H1 (cell line): Measurements from ENCODE around the gene TRAPPC2L. TPM values are rescaled to one million over a fixed set of nuclear protein-coding genes. Genes with fewer than 3 reads are reported as not detected.

Experiments
- BCL11A ChIP-seq, 2 experiments: IDR thresholded peaks; one replicate each; pipeline ENCODE4 v1.6.1; 2011; ENCODE audit warnings: low read depth in 2 of 2, low read length in 2 of 2, mild to moderate bottlenecking in 2 of 2
- CBX8 ChIP-seq: fragments of 300-800, 300-1000 bp; sonication (generic); IDR thresholded peaks from 2 replicates; pipeline ENCODE4 v1.7.1; 2016; ENCODE audit warnings: low read depth, low read length, borderline replicate concordance
- CTCF ChIP-seq, 3 experiments: IDR thresholded peaks; 1 replicate in 2 of 3; 2 replicates in 1 of 3; pipeline versions ENCODE4 v1.5.1 to v1.6.1; 2011; ENCODE audit warnings: low read length in 3 of 3, mild to moderate bottlenecking in 3 of 3, inconsistent platforms in 2 of 3, low read depth in 1 of 3, moderate library complexity in 1 of 3; ENCODE audit not compliant: insufficient read depth in 1 of 3; ENCODE audit errors: control extremely low read depth in 1 of 3
- GTF2F1 ChIP-seq: IDR thresholded peaks from 2 replicates; pipeline ENCODE4 v1.6.1; 2012; ENCODE audit warnings: low read depth, low read length, improper control_type of control experiment, borderline replicate concordance
- JUN ChIP-seq: IDR thresholded peaks from 2 replicates; pipeline ENCODE4 v1.6.1; 2011; ENCODE audit warnings: low read depth, mild to moderate bottlenecking, improper control_type of control experiment, low read length
- KDM1A ChIP-seq: fragments of 200-600, 300-600 bp; sonication (generic); IDR thresholded peaks from 2 replicates; pipeline ENCODE4 v1.7.1; 2016; ENCODE audit warnings: mild to moderate bottlenecking, low read length, borderline replicate concordance
- MAFK ChIP-seq: IDR thresholded peaks from 2 replicates; pipeline ENCODE4 v1.6.1; 2012; ENCODE audit warnings: low read depth, mild to moderate bottlenecking, improper control_type of control experiment, low read length
- NRF1 ChIP-seq: IDR thresholded peaks from 2 replicates; pipeline ENCODE4 v1.6.1; 2011; ENCODE audit warnings: mild to moderate bottlenecking, low read depth, low read length, improper control_type of control experiment
- polyA plus RNA-seq, 7 experiments: library from polyadenylated mRNA; depleted of rRNA in 3 of 7; stranded (reverse) in 5 of 7; unstranded in 2 of 7; fragments of >200 nt in 5 of 7; fragments of 200-250 nt in 2 of 7; gene quantifications; 1 replicate in 5 of 7; 2 replicates in 1 of 7; 4 replicates in 1 of 7; pipeline versions ENCODE4 v1.2.1 to v1.2.3, GENCODE V29; 2011 to 2013; ENCODE audit warnings: missing spikeins in 2 of 7, mixed read lengths in 2 of 7
- total RNA-seq: library from RNA; stranded (reverse); fragmentation: NEBNext Ultra II Directional; extraction: Animal tissue kit (Norgen Biotek cat#: 25700); gene quantifications from 2 replicates; pipeline ENCODE4 v1.2.1, GENCODE V29; 2021

TRAPPC2L gene
- total and polyA plus RNA-seq, 2 of the 8 experiments (the other 6 are each of a cell fraction or from before 2014, with no cell fraction given): 98.7 to 133 TPM

- no peak for TF ChIP-seq JUN
- no peak for TF ChIP-seq KDM1A
- no peak for TF ChIP-seq BCL11A (IDR thresholded peaks at IDR 0.05; ENCODE audit: low read depth in 2 of 2, low read length in 2 of 2)
- TF ChIP-seq CTCF (IDR thresholded peaks at IDR 0.05; ENCODE audit: control extremely low read depth in 1 of 3, insufficient read depth in 1 of 3, low read depth in 1 of 3, low read length in 3 of 3): no peak
- TF ChIP-seq NRF1: no peak
- no peak for TF ChIP-seq GTF2F1
- no peak for TF ChIP-seq CBX8
- no peak for TF ChIP-seq MAFK
- TF ChIP-seq, all 59 proteins: peak for 0
Observed at GRCh38 chr16:88835383-88835782, 21.5 kb upstream of the TRAPPC2L start (continued).
